ENCODE data around the gene GIPC3. TPM values are rescaled to one million over a fixed set of nuclear protein-coding genes. Genes with fewer than 3 reads are reported as not detected.

The GIPC3 gene
- total and polyA plus RNA-seq, 2 experiments from 2014 or later: 0.06 TPM; not detected in 1

DNA sequence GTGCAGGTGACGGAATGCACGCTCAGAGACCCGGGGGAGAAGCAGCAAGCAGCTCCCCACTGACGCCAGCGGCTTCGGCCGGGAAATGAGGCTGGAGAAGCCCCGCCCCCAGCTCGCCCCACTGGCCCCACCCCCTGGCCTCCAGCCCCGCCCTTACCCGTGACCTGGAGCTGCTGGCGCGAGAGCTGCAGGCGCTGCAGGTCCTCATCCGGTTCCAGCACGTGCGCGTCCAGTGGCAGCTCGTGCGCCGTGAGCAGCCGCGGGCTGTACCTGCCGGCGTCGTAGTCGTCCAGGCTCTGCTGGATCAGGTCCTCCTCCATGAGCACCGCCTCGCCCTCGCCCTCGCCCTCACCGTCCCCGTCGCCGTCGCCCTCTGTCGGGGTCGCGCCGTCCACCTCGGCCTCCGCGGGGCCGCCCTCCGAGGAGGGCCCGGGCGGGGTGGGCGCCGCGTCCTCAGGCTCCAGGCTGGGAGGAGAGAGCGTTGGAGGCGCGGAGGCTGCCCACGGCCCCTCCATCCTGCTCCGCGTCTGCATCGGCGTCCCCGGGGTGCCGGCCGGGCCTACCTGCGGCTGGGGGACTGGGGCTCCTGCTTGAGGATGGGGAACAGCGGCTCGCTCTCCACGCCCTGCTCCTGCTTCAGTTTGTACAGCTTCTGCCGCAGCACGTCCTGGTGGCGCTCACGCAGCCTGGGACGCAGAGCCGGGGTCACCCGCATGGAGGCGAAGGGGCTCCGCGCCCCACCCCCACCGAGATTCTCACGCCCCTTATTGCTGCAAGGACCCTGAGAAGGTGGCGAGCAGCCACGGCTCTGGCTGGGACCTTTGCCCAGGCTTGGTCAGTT lies 27.8 kb downstream of the GIPC3 start:
- Histone ChIP-seq H3K9me2 (ENCODE audit: insufficient read depth) (no peaks in the 10 kb centered on the region), H3F3A (ENCODE audit: insufficient read depth) (no peaks in the 10 kb centered on the region), H3K4me1 (ENCODE audit: insufficient read depth) (no peaks in the 10 kb centered on the region), H3K4me3 (no peak overlapping the region), H2AFZ (no peak overlapping the region), H3K27me3 (replicated peaks; ENCODE audit: insufficient read depth) (no peaks in the 10 kb centered on the region), H3K27ac (no peak overlapping the region), H4K20me1 (ENCODE audit: insufficient read depth) (no peaks in the 10 kb centered on the region), H3K79me2 (ENCODE audit: insufficient read depth) (no peaks in the 10 kb centered on the region), H3K9me3 (ENCODE audit: low read depth) (no peaks in the 10 kb centered on the region), H3K9ac (no peak overlapping the region), H3K4me2 (ENCODE audit: unreplicated experiment) (no peak overlapping the region), H3K36me3 (ENCODE audit: low read depth) (no peaks in the 10 kb centered on the region)
- peak; percentile 19 for DNase-seq
- WGBS, 2 experiments (ENCODE audit: low coverage in 1 of 2, low lambda C conversion rate in 2 of 2, missing lambda C conversion rate in 2 of 2): 88 to 89% methylated on average over 34 to 76 of the region's 79 CpGs
- TF ChIP-seq EZH2phosphoT487 (IDR thresholded peaks at IDR 0.05; ENCODE audit: insufficient read depth, low read depth) (no peak), EZH2 (IDR thresholded peaks at IDR 0.05; ENCODE audit: insufficient read depth, poor library complexity, severe bottlenecking) (no peak)
- in situ Hi-C loops (cut with MboI): loop anchor here (25.0 kb wide), 1 partner anchor 301 kb away; no protein-coding TSS in a partner anchor

GRCh38 chr19:3613818-3614661 lies 28.8 kb downstream of the GIPC3 start:
- Histone ChIP-seq H3K36me3 (ENCODE audit: low read depth) (no peaks in the 10 kb centered on the region), H3K27ac (no peak overlapping the region), H3K9ac (no peak overlapping the region), H3K4me2 (ENCODE audit: unreplicated experiment) (no peak overlapping the region), H3K27me3 (replicated peaks; ENCODE audit: insufficient read depth) (no peaks in the 10 kb centered on the region), H2AFZ (no peak overlapping the region), H3K9me3 (ENCODE audit: low read depth) (no peaks in the 10 kb centered on the region), H4K20me1 (ENCODE audit: insufficient read depth) (no peaks in the 10 kb centered on the region), H3F3A (ENCODE audit: insufficient read depth) (no peaks in the 10 kb centered on the region), H3K9me2 (ENCODE audit: insufficient read depth) (no peaks in the 10 kb centered on the region), H3K79me2 (ENCODE audit: insufficient read depth) (no peaks in the 10 kb centered on the region), H3K4me3 (no peak overlapping the region), H3K4me1 (ENCODE audit: insufficient read depth) (no peaks in the 10 kb centered on the region)
- DNase-seq: no peak
- no peak for TF ChIP-seq EZH2 (IDR thresholded peaks at IDR 0.05; ENCODE audit: insufficient read depth, poor library complexity, severe bottlenecking)
- TF ChIP-seq EZH2phosphoT487 (IDR thresholded peaks at IDR 0.05; ENCODE audit: insufficient read depth, low read depth): no peak
- WGBS, 2 experiments (ENCODE audit: low coverage in 1 of 2, low lambda C conversion rate in 2 of 2, missing lambda C conversion rate in 2 of 2): 93 to 97% methylated on average over 27 to 39 of the region's 39 CpGs
- in situ Hi-C loops (cut with MboI): loop anchor here (25.0 kb wide), 1 partner anchor 302 kb away; no protein-coding TSS in a partner anchor

DNA sequence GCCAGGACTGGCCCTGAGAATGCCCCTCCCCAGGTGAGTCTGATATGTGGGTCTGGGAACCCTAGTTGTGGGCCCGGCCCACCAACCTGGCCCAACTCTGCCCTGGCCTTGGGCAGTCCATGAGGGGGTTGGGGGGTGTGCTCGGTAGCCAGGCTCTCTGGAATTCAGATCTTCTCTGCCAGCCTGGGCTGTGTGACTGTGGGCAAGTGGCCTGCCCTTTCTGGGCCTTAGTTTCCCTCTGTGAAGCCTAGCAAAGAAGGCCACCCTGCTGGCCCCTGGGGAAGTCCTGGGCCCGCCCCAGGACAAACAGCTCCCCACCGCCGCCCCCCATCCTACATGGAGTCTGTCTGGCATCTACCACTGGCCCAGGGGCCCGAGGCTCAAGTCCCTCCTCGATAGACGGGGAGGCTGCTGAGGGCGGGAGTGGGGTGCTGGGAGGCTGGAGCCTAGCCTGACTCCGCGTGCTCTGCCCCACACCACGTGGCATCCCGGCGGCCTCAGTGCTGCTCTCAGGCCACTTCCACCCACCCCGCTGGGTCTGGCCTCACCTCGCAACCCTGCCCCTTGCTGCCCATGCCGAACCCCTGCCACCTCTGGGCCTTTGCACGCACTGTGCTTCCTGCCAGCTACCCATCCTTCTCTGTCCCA lies 29.7 kb downstream of the GIPC3 start:
- no peak overlapping the region for H3K4me3 ChIP-seq
- no peak for DNase-seq
- no peaks in the 10 kb centered on the region for H3K4me1 ChIP-seq (ENCODE audit: insufficient read depth)
- H2AFZ ChIP-seq: no peak overlapping the region
- H3K27ac ChIP-seq: no peak overlapping the region
- H3K36me3 ChIP-seq (ENCODE audit: low read depth): no peaks in the 10 kb centered on the region
- no peaks in the 10 kb centered on the region for H3K27me3 ChIP-seq (replicated peaks; ENCODE audit: insufficient read depth)
- no peaks in the 10 kb centered on the region for H4K20me1 ChIP-seq (ENCODE audit: insufficient read depth)
- H3K9me2 ChIP-seq (ENCODE audit: insufficient read depth): no peaks in the 10 kb centered on the region
- H3K9ac ChIP-seq: no peak overlapping the region
- H3K79me2 ChIP-seq (ENCODE audit: insufficient read depth): no peaks in the 10 kb centered on the region
- in situ Hi-C loops (cut with MboI): loop anchor here (25.0 kb wide), 1 partner anchor 303 kb away; no protein-coding TSS in a partner anchor
- no peaks in the 10 kb centered on the region for H3F3A ChIP-seq (ENCODE audit: insufficient read depth)
- TF ChIP-seq EZH2phosphoT487 (IDR thresholded peaks at IDR 0.05; ENCODE audit: insufficient read depth, low read depth) (no peak), EZH2 (IDR thresholded peaks at IDR 0.05; ENCODE audit: insufficient read depth, poor library complexity, severe bottlenecking) (no peak)
- H3K4me2 ChIP-seq (ENCODE audit: unreplicated experiment): no peak overlapping the region
- WGBS, 2 experiments (ENCODE audit: low coverage in 1 of 2, low lambda C conversion rate in 2 of 2, missing lambda C conversion rate in 2 of 2): 88 to 94% methylated on average over 14 to 18 of the region's 18 CpGs
- no peaks in the 10 kb centered on the region for H3K9me3 ChIP-seq (ENCODE audit: low read depth)
